ENCODE measurements around the gene ITPK1.
"Not testable (repeated sequence)": the region's sequence is repeated elsewhere in the genome, so short reads cannot be mapped to it uniquely, and the experiment has no call there.

Gene ITPK1

GRCh38 chr14:93105856-93106255 lies 9.9 kb downstream of the ITPK1 start:
- not testable (repeated sequence) for H3K4me3 ChIP-seq (ENCODE audit: insufficient read depth, low read depth, low read length, poor library complexity, severe bottlenecking); H3K36me3 ChIP-seq (ENCODE audit: control insufficient read depth, insufficient read depth, low read length); DNase-seq; H3K27ac ChIP-seq (ENCODE audit: insufficient read depth, low read length, poor library complexity, severe bottlenecking); H3K27me3 ChIP-seq (replicated peaks; ENCODE audit: control insufficient read depth, insufficient read depth, low read length, poor library complexity, severe bottlenecking); H3K9me3 ChIP-seq (ENCODE audit: control insufficient read depth, low read length)
- H3K4me1 ChIP-seq (ENCODE audit: control insufficient read depth, insufficient read depth, low read length, poor library complexity, severe bottlenecking) = peaks cover 12% of the 10 kb centered on the region

GRCh38 chr14:93105362-93105761 lies 10.4 kb downstream of the ITPK1 start:
- H3K4me3 ChIP-seq (ENCODE audit: insufficient read depth, low read depth, low read length, poor library complexity, severe bottlenecking) = no peak overlapping the region
- no peak for DNase-seq
- H3K27ac ChIP-seq (ENCODE audit: insufficient read depth, low read length, poor library complexity, severe bottlenecking) = no peak overlapping the region
- no peaks in the 10 kb centered on the region for H3K27me3 ChIP-seq (replicated peaks; ENCODE audit: control insufficient read depth, insufficient read depth, low read length, poor library complexity, severe bottlenecking)
- peaks cover 12% of the 10 kb centered on the region for H3K4me1 ChIP-seq (ENCODE audit: control insufficient read depth, insufficient read depth, low read length, poor library complexity, severe bottlenecking)
- no peaks in the 10 kb centered on the region for H3K9me3 ChIP-seq (ENCODE audit: control insufficient read depth, low read length)
- no peaks in the 10 kb centered on the region for H3K36me3 ChIP-seq (ENCODE audit: control insufficient read depth, insufficient read depth, low read length)

GRCh38 chr14:93104961-93105360 lies 10.8 kb downstream of the ITPK1 start:
- no peak for DNase-seq
- Histone ChIP-seq H3K9me3 (ENCODE audit: control insufficient read depth, low read length) (no peaks in the 10 kb centered on the region), H3K27me3 (replicated peaks; ENCODE audit: control insufficient read depth, insufficient read depth, low read length, poor library complexity, severe bottlenecking) (no peaks in the 10 kb centered on the region), H3K4me1 (ENCODE audit: control insufficient read depth, insufficient read depth, low read length, poor library complexity, severe bottlenecking) (peaks cover 12% of the 10 kb centered on the region), H3K4me3 (ENCODE audit: insufficient read depth, low read depth, low read length, poor library complexity, severe bottlenecking) (no peak overlapping the region), H3K36me3 (ENCODE audit: control insufficient read depth, insufficient read depth, low read length) (no peaks in the 10 kb centered on the region), H3K27ac (ENCODE audit: insufficient read depth, low read length, poor library complexity, severe bottlenecking) (no peak overlapping the region)

GRCh38 chr14:93103392-93104080 lies 12.2 kb downstream of the ITPK1 start:
- H3K4me1 ChIP-seq (ENCODE audit: control insufficient read depth, insufficient read depth, low read length, poor library complexity, severe bottlenecking) = peaks cover 12% of the 10 kb centered on the region
- no peaks in the 10 kb centered on the region for H3K27me3 ChIP-seq (replicated peaks; ENCODE audit: control insufficient read depth, insufficient read depth, low read length, poor library complexity, severe bottlenecking)
- DNase-seq = peak; percentile 25 to 56 (median 26)
- H3K4me3 ChIP-seq (ENCODE audit: insufficient read depth, low read depth, low read length, poor library complexity, severe bottlenecking) = peak overlapping the region; percentile 41
- H3K27ac ChIP-seq (ENCODE audit: insufficient read depth, low read length, poor library complexity, severe bottlenecking) = peak overlapping the region; percentile 40
- H3K9me3 ChIP-seq (ENCODE audit: control insufficient read depth, low read length) = no peaks in the 10 kb centered on the region
- no peaks in the 10 kb centered on the region for H3K36me3 ChIP-seq (ENCODE audit: control insufficient read depth, insufficient read depth, low read length)

GRCh38 chr14:93102141-93102540 lies 13.6 kb downstream of the ITPK1 start:
- H3K4me1 ChIP-seq (ENCODE audit: control insufficient read depth, insufficient read depth, low read length, poor library complexity, severe bottlenecking) = peaks cover 12% of the 10 kb centered on the region
- no peak overlapping the region for H3K27ac ChIP-seq (ENCODE audit: insufficient read depth, low read length, poor library complexity, severe bottlenecking)

GRCh38 chr14:93101181-93101580 lies 14.5 kb downstream of the ITPK1 start:
- Histone ChIP-seq H3K4me3 (ENCODE audit: insufficient read depth, low read depth, low read length, poor library complexity, severe bottlenecking) (no peak overlapping the region), H3K27me3 (replicated peaks; ENCODE audit: control insufficient read depth, insufficient read depth, low read length, poor library complexity, severe bottlenecking) (no peaks in the 10 kb centered on the region), H3K36me3 (ENCODE audit: control insufficient read depth, insufficient read depth, low read length) (no peaks in the 10 kb centered on the region), H3K9me3 (ENCODE audit: control insufficient read depth, low read length) (no peaks in the 10 kb centered on the region), H3K4me1 (ENCODE audit: control insufficient read depth, insufficient read depth, low read length, poor library complexity, severe bottlenecking) (peaks cover 12% of the 10 kb centered on the region), H3K27ac (ENCODE audit: insufficient read depth, low read length, poor library complexity, severe bottlenecking) (no peak overlapping the region)
- DNase-seq = no peak

More at GRCh38 chr14:93102141-93102540, 13.6 kb downstream of the ITPK1 start:
- H3K27me3 ChIP-seq (replicated peaks; ENCODE audit: control insufficient read depth, insufficient read depth, low read length, poor library complexity, severe bottlenecking) = no peaks in the 10 kb centered on the region
- DNase-seq = no peak
- no peaks in the 10 kb centered on the region for H3K9me3 ChIP-seq (ENCODE audit: control insufficient read depth, low read length)
- H3K36me3 ChIP-seq (ENCODE audit: control insufficient read depth, insufficient read depth, low read length) = no peaks in the 10 kb centered on the region
- H3K4me3 ChIP-seq (ENCODE audit: insufficient read depth, low read depth, low read length, poor library complexity, severe bottlenecking) = no peak overlapping the region

DNA sequence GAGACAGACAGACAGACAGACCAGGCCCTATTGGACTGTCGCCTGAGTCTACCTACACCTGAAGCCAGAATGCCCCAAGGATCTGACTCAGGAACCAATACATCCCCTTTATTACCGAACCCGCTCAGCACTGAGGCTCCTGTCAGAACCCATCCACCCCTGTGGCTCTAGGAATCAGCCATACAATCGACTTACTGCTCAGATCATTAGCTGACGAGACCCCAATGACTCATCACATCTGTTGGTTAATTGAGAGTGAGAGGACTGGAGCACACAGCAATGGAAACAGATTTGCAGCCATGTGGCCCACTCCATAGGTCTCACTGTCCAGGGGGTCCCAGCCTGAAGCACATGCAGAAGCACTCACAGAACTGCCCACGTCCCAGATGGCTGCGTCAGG lies 15.2 kb downstream of the ITPK1 start:
- no peak for DNase-seq
- Histone ChIP-seq H3K27ac (ENCODE audit: insufficient read depth, low read length, poor library complexity, severe bottlenecking) (no peak overlapping the region), H3K9me3 (ENCODE audit: control insufficient read depth, low read length) (no peaks in the 10 kb centered on the region), H3K4me3 (ENCODE audit: insufficient read depth, low read depth, low read length, poor library complexity, severe bottlenecking) (no peak overlapping the region), H3K27me3 (replicated peaks; ENCODE audit: control insufficient read depth, insufficient read depth, low read length, poor library complexity, severe bottlenecking) (no peaks in the 10 kb centered on the region), H3K36me3 (ENCODE audit: control insufficient read depth, insufficient read depth, low read length) (no peaks in the 10 kb centered on the region), H3K4me1 (ENCODE audit: control insufficient read depth, insufficient read depth, low read length, poor library complexity, severe bottlenecking) (peaks cover 12% of the 10 kb centered on the region)

DNA sequence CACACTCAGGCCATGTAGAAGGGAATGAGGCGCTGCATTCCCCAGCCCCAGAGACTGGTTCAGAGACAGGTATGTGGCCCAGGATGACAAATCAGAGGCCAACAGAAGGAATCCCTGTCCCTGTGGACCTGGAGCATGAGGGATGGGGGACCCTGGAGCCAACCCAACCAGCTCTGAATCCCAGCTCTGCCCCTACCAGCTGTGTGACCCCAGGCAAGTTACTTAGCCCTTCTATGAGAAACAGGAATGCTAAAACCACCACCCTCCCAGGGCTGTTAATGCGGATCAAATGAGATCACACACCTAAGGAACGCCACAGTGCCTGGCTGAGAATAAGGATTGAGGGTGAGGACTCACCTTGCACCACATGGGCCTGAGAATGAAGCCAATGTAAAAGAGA lies 15.6 kb downstream of the ITPK1 start:
- no peak for DNase-seq
- H3K27ac ChIP-seq (ENCODE audit: insufficient read depth, low read length, poor library complexity, severe bottlenecking) = no peak overlapping the region

DNA sequence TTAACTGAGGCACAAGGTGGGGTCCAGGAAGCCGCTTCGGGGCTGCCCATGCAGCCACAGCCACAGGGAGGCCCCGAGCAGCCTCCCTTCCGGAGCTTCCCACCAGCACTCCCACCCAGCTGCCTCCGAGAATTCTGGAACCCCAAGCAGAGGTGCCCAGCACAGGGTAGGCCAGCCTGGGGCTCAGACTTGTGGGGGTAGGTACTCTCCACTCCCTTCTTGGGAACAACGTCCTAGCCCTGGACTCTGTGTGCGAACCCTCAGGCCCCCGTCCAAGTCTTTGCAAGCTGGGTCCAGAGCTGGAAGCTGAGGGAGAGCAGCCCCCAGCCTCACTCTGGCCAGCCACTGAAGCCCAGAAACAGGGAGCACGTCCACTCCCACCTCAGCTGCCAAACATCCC lies 16.1 kb downstream of the ITPK1 start:
- Histone ChIP-seq H3K9me3 (ENCODE audit: control insufficient read depth, low read length) (no peaks in the 10 kb centered on the region), H3K4me3 (ENCODE audit: insufficient read depth, low read depth, low read length, poor library complexity, severe bottlenecking) (no peak overlapping the region), H3K4me1 (ENCODE audit: control insufficient read depth, insufficient read depth, low read length, poor library complexity, severe bottlenecking) (peaks cover 12% of the 10 kb centered on the region), H3K36me3 (ENCODE audit: control insufficient read depth, insufficient read depth, low read length) (no peaks in the 10 kb centered on the region), H3K27me3 (replicated peaks; ENCODE audit: control insufficient read depth, insufficient read depth, low read length, poor library complexity, severe bottlenecking) (no peaks in the 10 kb centered on the region), H3K27ac (ENCODE audit: insufficient read depth, low read length, poor library complexity, severe bottlenecking) (no peak overlapping the region)
- no peak for DNase-seq

More for the DNA sequence above, 15.6 kb downstream of the ITPK1 start:
- Histone ChIP-seq H3K27me3 (replicated peaks; ENCODE audit: control insufficient read depth, insufficient read depth, low read length, poor library complexity, severe bottlenecking) (no peaks in the 10 kb centered on the region), H3K4me1 (ENCODE audit: control insufficient read depth, insufficient read depth, low read length, poor library complexity, severe bottlenecking) (peaks cover 12% of the 10 kb centered on the region), H3K36me3 (ENCODE audit: control insufficient read depth, insufficient read depth, low read length) (no peaks in the 10 kb centered on the region), H3K9me3 (ENCODE audit: control insufficient read depth, low read length) (no peaks in the 10 kb centered on the region), H3K4me3 (ENCODE audit: insufficient read depth, low read depth, low read length, poor library complexity, severe bottlenecking) (no peak overlapping the region)

DNA sequence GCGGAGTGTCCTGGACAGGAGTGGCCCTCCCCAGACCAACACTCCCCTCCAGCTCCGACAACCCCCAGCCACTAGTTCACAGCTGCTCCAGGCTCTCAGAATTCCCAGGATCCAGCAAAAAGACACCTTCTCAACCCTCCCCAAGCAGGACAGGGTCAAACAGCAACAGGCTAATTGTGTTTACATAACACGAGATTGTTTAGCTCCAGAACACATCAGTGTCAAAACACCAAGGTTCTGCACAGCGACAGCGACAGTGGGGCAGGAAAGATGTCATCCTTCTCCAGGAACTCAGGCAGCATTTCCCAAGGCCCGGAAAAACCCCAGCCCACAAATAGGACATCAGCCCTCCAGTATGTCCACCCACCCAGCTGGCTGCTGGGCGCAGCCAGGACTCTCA lies 16.5 kb downstream of the ITPK1 start:
- Histone ChIP-seq H3K27ac (ENCODE audit: insufficient read depth, low read length, poor library complexity, severe bottlenecking) (no peak overlapping the region), H3K36me3 (ENCODE audit: control insufficient read depth, insufficient read depth, low read length) (no peaks in the 10 kb centered on the region), H3K4me1 (ENCODE audit: control insufficient read depth, insufficient read depth, low read length, poor library complexity, severe bottlenecking) (peaks cover 8% of the 10 kb centered on the region), H3K9me3 (ENCODE audit: control insufficient read depth, low read length) (no peaks in the 10 kb centered on the region), H3K4me3 (ENCODE audit: insufficient read depth, low read depth, low read length, poor library complexity, severe bottlenecking) (no peak overlapping the region), H3K27me3 (replicated peaks; ENCODE audit: control insufficient read depth, insufficient read depth, low read length, poor library complexity, severe bottlenecking) (no peaks in the 10 kb centered on the region)
- DNase-seq = no peak

Data from effector memory CD4-positive, alpha-beta T cell (primary cell).